CD4-positive, alpha-beta T cell (primary cell): ENCODE measurements around the gene PCYT1A. TPM values are rescaled to one million over a fixed set of nuclear protein-coding genes. Genes with fewer than 3 reads are reported as not detected.
"Not testable (repeated sequence)": the region's sequence is repeated elsewhere in the genome, so short reads cannot be mapped to it uniquely, and the experiment has no call there.

Experiments
- ATAC-seq: fragments of 200-7000 bp; cut with Tn5 transposase; one replicate; pipeline ENCODE4 v1.10.0; 2022; ENCODE audit warnings: mild to moderate bottlenecking; ENCODE audit not compliant: poor library complexity
- CTCF ChIA-PET: fragments of 350-600 bp; sonication (Branson Sonifier 250); formaldehyde crosslinking; loops from one replicate; lab custom pipeline; 2021; ENCODE audit warnings: antibody characterized with exemption, inconsistent platforms; lab: Charles Lee
- POLR2A ChIA-PET: fragments of 350-600 bp; sonication (Branson Sonifier 250); formaldehyde crosslinking; loops from one replicate; lab custom pipeline; 2021; ENCODE audit warnings: antibody characterized with exemption, inconsistent platforms; lab: Charles Lee
- DNase-seq, 14 experiments: peaks; one replicate each; pipeline ENCODE4 v3.0.0-alpha.2; 2013 to 2020; ENCODE audit warnings: mixed read lengths in 2 of 14
- H3K27ac ChIP-seq, 2 donors: one replicate each; pipeline versions ENCODE4 v1.5.1 to v1.7.0; 2013; ENCODE audit warnings: low read length in 2 of 2, low read depth in 1 of 2, mild to moderate bottlenecking in 1 of 2
- H3K27me3 ChIP-seq, 2 experiments: 1 replicate in 1 of 2; 2 replicates in 1 of 2; pipeline versions ENCODE4 v1.6.1 to v1.7.0; 2013; ENCODE audit warnings: low read length in 2 of 2, control low read depth in 1 of 2, mild to moderate bottlenecking in 1 of 2, moderate library complexity in 1 of 2; ENCODE audit not compliant: insufficient read depth in 2 of 2, control insufficient read depth in 1 of 2
- H3K36me3 ChIP-seq: one replicate; pipeline ENCODE4 v1.6.1; 2013; ENCODE audit warnings: low read length, control low read depth; ENCODE audit not compliant: insufficient read depth
- H3K4me1 ChIP-seq: one replicate; pipeline ENCODE4 v1.6.1; 2013; ENCODE audit warnings: low read length, control low read depth; ENCODE audit not compliant: insufficient read depth
- H3K4me3 ChIP-seq: one replicate; pipeline ENCODE4 v1.5.1; 2013; ENCODE audit warnings: mild to moderate bottlenecking, low read length, moderate library complexity
- H3K9me3 ChIP-seq, 2 experiments: 1 replicate in 1 of 2; 2 replicates in 1 of 2; pipeline versions ENCODE4 v1.6.1 to v1.7.0; 2013; ENCODE audit warnings: low read length in 2 of 2, mild to moderate bottlenecking in 2 of 2, control low read depth in 1 of 2, moderate library complexity in 1 of 2; ENCODE audit not compliant: control insufficient read depth in 1 of 2, insufficient read depth in 1 of 2
- H3K27ac Mint-ChIP-seq: one replicate; pipeline ENCODE4 v1.8.0; 2020; ENCODE audit warnings: mixed read lengths
- H3K27me3 Mint-ChIP-seq: one replicate; pipeline ENCODE4 v1.8.0; 2021; ENCODE audit warnings: mixed read lengths
- H3K36me3 Mint-ChIP-seq: one replicate; pipeline ENCODE4 v1.8.0; 2021; ENCODE audit warnings: low read depth, mixed read lengths
- H3K4me1 Mint-ChIP-seq: one replicate; pipeline ENCODE4 v1.8.0; 2021; ENCODE audit warnings: low read depth, mixed read lengths
- H3K4me3 Mint-ChIP-seq: one replicate; pipeline ENCODE4 v1.8.0; 2020; ENCODE audit warnings: mild to moderate bottlenecking, mixed read lengths
- H3K9me3 Mint-ChIP-seq: one replicate; pipeline ENCODE4 v1.8.0; 2020; ENCODE audit warnings: mixed read lengths
- intact Hi-C, 2 experiments: fragments of 100-400 bp; cut with DNase I in 1 of 2; cut with micrococcal nuclease in 1 of 2; formaldehyde crosslinking; loops; one replicate each; pipeline versions ENCODE4 v1.15.1 to v1.9.0; 2023 to 2025; cut with DNase I, micrococcal nuclease
- total RNA-seq, 174 experiments: library from RNA in 2 of 174; stranded (reverse) in 2 of 174; gene quantifications; one replicate each; pipeline ENCODE4 v1.2.3 and lab custom pipeline; 2021 to 2026
- TF ChIP-seq, protein P1 (sequence below): fragments of 200-600 bp; IDR thresholded peaks from one replicate; pipeline ENCODE4 v1.8.0; 2022; ENCODE audit warnings: antibody characterized with exemption, mild to moderate bottlenecking

The PCYT1A gene
- total RNA-seq, 2 experiments from 2014 or later, result 49.8 to 54.7 TPM

GRCh38 chr3:196214783-196215441 lies 72.6 kb downstream of the PCYT1A start:
- no peaks in the 10 kb centered on the region for H3K9me3 Mint-ChIP-seq
- H3K9me3 ChIP-seq, result no peaks in the 10 kb centered on the region
- H3K36me3 Mint-ChIP-seq, result no peaks in the 10 kb centered on the region
- TF ChIP-seq, protein P1, sequence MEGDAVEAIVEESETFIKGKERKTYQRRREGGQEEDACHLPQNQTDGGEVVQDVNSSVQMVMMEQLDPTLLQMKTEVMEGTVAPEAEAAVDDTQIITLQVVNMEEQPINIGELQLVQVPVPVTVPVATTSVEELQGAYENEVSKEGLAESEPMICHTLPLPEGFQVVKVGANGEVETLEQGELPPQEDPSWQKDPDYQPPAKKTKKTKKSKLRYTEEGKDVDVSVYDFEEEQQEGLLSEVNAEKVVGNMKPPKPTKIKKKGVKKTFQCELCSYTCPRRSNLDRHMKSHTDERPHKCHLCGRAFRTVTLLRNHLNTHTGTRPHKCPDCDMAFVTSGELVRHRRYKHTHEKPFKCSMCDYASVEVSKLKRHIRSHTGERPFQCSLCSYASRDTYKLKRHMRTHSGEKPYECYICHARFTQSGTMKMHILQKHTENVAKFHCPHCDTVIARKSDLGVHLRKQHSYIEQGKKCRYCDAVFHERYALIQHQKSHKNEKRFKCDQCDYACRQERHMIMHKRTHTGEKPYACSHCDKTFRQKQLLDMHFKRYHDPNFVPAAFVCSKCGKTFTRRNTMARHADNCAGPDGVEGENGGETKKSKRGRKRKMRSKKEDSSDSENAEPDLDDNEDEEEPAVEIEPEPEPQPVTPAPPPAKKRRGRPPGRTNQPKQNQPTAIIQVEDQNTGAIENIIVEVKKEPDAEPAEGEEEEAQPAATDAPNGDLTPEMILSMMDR, result no peak
- H3K4me1 ChIP-seq, result peaks cover 13% of the 10 kb centered on the region
- H3K4me3 Mint-ChIP-seq, result no peak overlapping the region
- peak in 1 of 14 experiments; percentile 20 for DNase-seq
- H3K27me3 ChIP-seq, result no peaks in the 10 kb centered on the region
- no peaks in the 10 kb centered on the region for H3K36me3 ChIP-seq
- ATAC-seq, result no peak
- no peak overlapping the region for H3K27ac Mint-ChIP-seq
- peaks cover 10% of the 10 kb centered on the region for H3K4me1 Mint-ChIP-seq
- H3K27ac ChIP-seq, result no peak overlapping the region
- no peak overlapping the region for H3K4me3 ChIP-seq
- no peaks in the 10 kb centered on the region for H3K27me3 Mint-ChIP-seq
- ChIA-PET CTCF (no interaction called here), POLR2A (no interaction called here)
- intact Hi-C loops, result no loop called here

- ChIA-PET CTCF (no interaction called here), POLR2A (no interaction called here)
- H3K4me3 ChIP-seq, result no peak within 1 kb of the TSS
- H3K9me3 Mint-ChIP-seq, result no peaks in the 10 kb centered on the region
- H3K9me3 ChIP-seq, result peaks cover 0 to 4% of the 10 kb centered on the region in 2 experiments
- DNase-seq (no peak), ATAC-seq (no peak)
- H3K4me1 Mint-ChIP-seq, result peaks cover 9% of the 10 kb centered on the region
- no peaks in the 10 kb centered on the region for H3K27me3 ChIP-seq
- no peaks in the 10 kb centered on the region for H3K27me3 Mint-ChIP-seq
- H3K4me3 Mint-ChIP-seq, result no peak within 1 kb of the TSS
- no peak within 1 kb of the TSS for H3K27ac ChIP-seq
- no peaks in the 10 kb centered on the region for H3K36me3 ChIP-seq
- no peaks in the 10 kb centered on the region for H3K36me3 Mint-ChIP-seq
- intact Hi-C loops, result no loop called here
- H3K27ac Mint-ChIP-seq, result no peak within 1 kb of the TSS
- peaks cover 18% of the 10 kb centered on the region for H3K4me1 ChIP-seq
- TF ChIP-seq, protein P1, result no peak
Measured at GRCh38 chr3:196210673-196211556, 76.6 kb downstream of the PCYT1A start, which contains the start of gene ZDHHC19. Gene ZDHHC19 (minus strand): TSS chr3:196211400. CDS start chr3:196211315, 85 bp downstream.

DNA sequence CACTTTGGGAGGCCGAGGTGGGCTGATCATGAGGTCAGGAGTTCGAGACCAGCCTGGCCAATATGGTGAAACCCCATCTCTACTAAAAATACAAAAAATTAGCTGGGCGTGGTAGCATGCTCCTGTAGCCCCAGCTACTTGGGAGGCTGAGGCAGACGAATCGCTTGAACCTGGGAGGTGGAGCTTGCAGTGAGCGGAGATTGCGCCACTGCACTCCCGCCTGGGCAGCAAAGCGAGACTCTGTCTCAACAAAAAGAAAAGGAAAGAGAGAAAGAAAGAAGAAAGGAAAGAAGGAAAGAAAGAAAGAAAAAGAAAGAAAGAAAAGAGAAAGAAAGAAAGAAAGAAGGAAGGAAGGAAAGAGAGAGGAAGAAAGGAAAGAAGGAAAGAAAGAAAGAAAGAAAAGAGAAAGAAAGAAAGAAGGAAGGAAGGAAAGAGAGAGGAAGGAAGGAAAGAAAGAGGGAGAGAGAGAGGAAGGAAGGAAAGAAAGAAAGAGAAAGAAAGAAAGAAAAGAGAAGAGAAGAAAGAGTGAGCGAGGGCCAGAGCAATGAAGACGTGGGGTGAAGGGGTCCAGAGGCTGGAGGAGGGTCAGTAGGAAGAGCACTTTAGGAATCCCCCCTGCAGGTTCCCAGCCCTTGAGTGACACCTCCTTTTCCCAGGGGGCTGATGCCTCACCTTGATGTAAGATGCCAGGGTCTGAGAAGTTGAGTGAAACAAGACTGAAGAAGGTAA lies 77.4 kb downstream of the PCYT1A start:
- H3K4me1 Mint-ChIP-seq, DNase-seq, H3K27me3 ChIP-seq, H3K4me3 ChIP-seq, intact Hi-C loops, H3K27ac Mint-ChIP-seq, CTCF ChIA-PET, H3K27me3 Mint-ChIP-seq, H3K4me3 Mint-ChIP-seq, H3K9me3 ChIP-seq, H3K9me3 Mint-ChIP-seq, H3K36me3 ChIP-seq, POLR2A ChIA-PET, H3K27ac ChIP-seq, H3K36me3 Mint-ChIP-seq, ATAC-seq: not testable (repeated sequence)
- H3K4me1 ChIP-seq, result peaks cover 18% of the 10 kb centered on the region
